Astrocyte (in vitro differentiated cells and primary cell): ENCODE data around the gene CTRB2. TPM values are rescaled to one million over a fixed set of nuclear protein-coding genes. Genes with fewer than 3 reads are reported as not detected.

Experiments
- DNase-seq: peaks from one replicate; pipeline ENCODE4 v3.0.0-alpha.2; 2010; ENCODE audit warnings: low read depth
- FAIRE-seq: peaks from 2 replicates; lab custom pipeline; 2011; peaks lifted over from hg19 to GRCh38; lab: Jason Lieb, UNC
- H2AFZ ChIP-seq: 2 replicates; pipeline ENCODE4 v1.6.0; 2012; ENCODE audit warnings: low read depth, low read length, inconsistent platforms
- H3K27ac ChIP-seq: 2 replicates; pipeline ENCODE4 v1.5.1; 2011; ENCODE audit warnings: low read depth, low read length, inconsistent platforms
- H3K27me3 ChIP-seq: 2 replicates; pipeline ENCODE4 v1.6.0; 2011; ENCODE audit warnings: low read length, inconsistent platforms; ENCODE audit not compliant: insufficient read depth
- H3K36me3 ChIP-seq: 2 replicates; pipeline ENCODE4 v1.5.1; 2011; ENCODE audit warnings: low read length, inconsistent platforms; ENCODE audit not compliant: insufficient read depth
- H3K4me1 ChIP-seq: 2 replicates; pipeline ENCODE4 v1.5.1; 2011; ENCODE audit warnings: low read length, inconsistent platforms; ENCODE audit not compliant: insufficient read depth
- H3K4me2 ChIP-seq: 2 replicates; pipeline ENCODE4 v1.6.0; 2012; ENCODE audit warnings: low read length, inconsistent platforms
- H3K4me3 ChIP-seq: 2 replicates; pipeline ENCODE4 v1.5.1; 2011; ENCODE audit warnings: low read depth, mild to moderate bottlenecking, low read length, inconsistent platforms; ENCODE audit not compliant: insufficient read depth
- H3K79me2 ChIP-seq: 2 replicates; pipeline ENCODE4 v1.6.0; 2012; ENCODE audit warnings: mild to moderate bottlenecking, low read length, inconsistent platforms; ENCODE audit not compliant: insufficient read depth
- H3K9ac ChIP-seq: 2 replicates; pipeline ENCODE4 v1.6.0; 2012; ENCODE audit warnings: mild to moderate bottlenecking, low read length, inconsistent platforms
- H3K9me3 ChIP-seq: 2 replicates; pipeline ENCODE4 v1.5.1; 2012; ENCODE audit warnings: low read depth, mild to moderate bottlenecking, low read length, inconsistent platforms; ENCODE audit not compliant: insufficient read depth
- H4K20me1 ChIP-seq: 2 replicates; pipeline ENCODE4 v1.6.0; 2012; ENCODE audit warnings: low read length, inconsistent platforms; ENCODE audit not compliant: insufficient read depth
- H3K27ac Mint-ChIP-seq: one replicate; pipeline ENCODE4 v1.8.0; 2021; ENCODE audit warnings: mild to moderate bottlenecking, mixed read lengths; ENCODE audit not compliant: unreplicated experiment
- H3K27me3 Mint-ChIP-seq: one replicate; pipeline ENCODE4 v1.8.0; 2021; ENCODE audit warnings: low read depth, mixed read lengths; ENCODE audit not compliant: unreplicated experiment
- H3K36me3 Mint-ChIP-seq: one replicate; pipeline ENCODE4 v1.8.0; 2021; ENCODE audit warnings: low read depth, mixed read lengths; ENCODE audit not compliant: unreplicated experiment
- H3K4me1 Mint-ChIP-seq: one replicate; pipeline ENCODE4 v1.8.0; 2021; ENCODE audit warnings: low read depth, mixed read lengths; ENCODE audit not compliant: unreplicated experiment
- H3K4me3 Mint-ChIP-seq: one replicate; pipeline ENCODE4 v1.8.0; 2021; ENCODE audit warnings: mild to moderate bottlenecking, moderate library complexity, mixed read lengths; ENCODE audit not compliant: unreplicated experiment
- H3K9me3 Mint-ChIP-seq: one replicate; pipeline ENCODE4 v1.8.0; 2021; ENCODE audit warnings: mild to moderate bottlenecking, mixed read lengths; ENCODE audit not compliant: unreplicated experiment
- CTCF ChIP-seq: IDR thresholded peaks from 2 replicates; pipeline ENCODE4 v1.5.1; 2011; ENCODE audit warnings: low read depth, mild to moderate bottlenecking, inconsistent platforms, low read length, moderate library complexity; ENCODE audit not compliant: insufficient read depth
- EZH2 ChIP-seq: IDR thresholded peaks from 2 replicates; pipeline ENCODE4 v1.6.1; 2012; ENCODE audit warnings: mild to moderate bottlenecking, low read length, inconsistent platforms; ENCODE audit not compliant: insufficient read depth
- total RNA-seq: library from RNA; stranded (reverse); gene quantifications from 2 replicates; pipeline ENCODE4 v1.2.1, GENCODE V29; 2021

CTRB2 gene
- total RNA-seq, 1 donor from 2014 or later, result 0.43 TPM

GRCh38 chr16:75222271-75222783, 15.4 kb upstream of the CTRB2 start:
- no peaks in the 10 kb centered on the region for H3K9me3 ChIP-seq
- Mint-ChIP-seq H3K4me3 (no peak overlapping the region), H3K27me3 (peaks cover 4% of the 10 kb centered on the region), H3K36me3 (peaks cover 4% of the 10 kb centered on the region), H3K4me1 (peaks cover 6% of the 10 kb centered on the region), H3K27ac (peak overlapping the region; percentile 85), H3K9me3 (no peaks in the 10 kb centered on the region)
- H3K27me3 ChIP-seq, result no peaks in the 10 kb centered on the region
- H3K4me1 ChIP-seq, result no peaks in the 10 kb centered on the region
- H3K4me3 ChIP-seq, result no peak overlapping the region
- H2AFZ ChIP-seq, result no peak overlapping the region
- no peaks in the 10 kb centered on the region for H3K36me3 ChIP-seq
- no peak overlapping the region for H3K9ac ChIP-seq
- H3K4me2 ChIP-seq, result no peak overlapping the region
- H3K79me2 ChIP-seq, result no peaks in the 10 kb centered on the region
- H3K27ac ChIP-seq, result no peak overlapping the region
- DNase-seq (no peak), FAIRE-seq (no peak)
- H4K20me1 ChIP-seq, result peaks cover 15% of the 10 kb centered on the region
- TF ChIP-seq EZH2, result no peak
- TF ChIP-seq CTCF, result no peak

- no peak for FAIRE-seq
- H3K9me3 ChIP-seq, result no peaks in the 10 kb centered on the region
- H3K4me3 ChIP-seq, result no peak overlapping the region
- H3K36me3 Mint-ChIP-seq, result peaks cover 4% of the 10 kb centered on the region
- TF ChIP-seq EZH2 (no peak), CTCF (no peak)
- H3K4me1 Mint-ChIP-seq, result peaks cover 2% of the 10 kb centered on the region
- H3K79me2 ChIP-seq, result no peaks in the 10 kb centered on the region
- no peaks in the 10 kb centered on the region for H3K4me1 ChIP-seq
- H3K27me3 Mint-ChIP-seq, result peaks cover 4% of the 10 kb centered on the region
- H3K27ac ChIP-seq, result no peak overlapping the region
- H3K9me3 Mint-ChIP-seq, result no peaks in the 10 kb centered on the region
- no peak overlapping the region for H2AFZ ChIP-seq
- no peaks in the 10 kb centered on the region for H3K27me3 ChIP-seq
- no peak overlapping the region for H3K4me2 ChIP-seq
- no peak for DNase-seq
- H3K27ac Mint-ChIP-seq, result peak overlapping the region; percentile 47
- H3K9ac ChIP-seq, result no peak overlapping the region
- H4K20me1 ChIP-seq, result peaks cover 1% of the 10 kb centered on the region
- H3K36me3 ChIP-seq, result no peaks in the 10 kb centered on the region
- no peak overlapping the region for H3K4me3 Mint-ChIP-seq
Measured at GRCh38 chr16:75219838-75220237, 12.9 kb upstream of the CTRB2 start.

DNA sequence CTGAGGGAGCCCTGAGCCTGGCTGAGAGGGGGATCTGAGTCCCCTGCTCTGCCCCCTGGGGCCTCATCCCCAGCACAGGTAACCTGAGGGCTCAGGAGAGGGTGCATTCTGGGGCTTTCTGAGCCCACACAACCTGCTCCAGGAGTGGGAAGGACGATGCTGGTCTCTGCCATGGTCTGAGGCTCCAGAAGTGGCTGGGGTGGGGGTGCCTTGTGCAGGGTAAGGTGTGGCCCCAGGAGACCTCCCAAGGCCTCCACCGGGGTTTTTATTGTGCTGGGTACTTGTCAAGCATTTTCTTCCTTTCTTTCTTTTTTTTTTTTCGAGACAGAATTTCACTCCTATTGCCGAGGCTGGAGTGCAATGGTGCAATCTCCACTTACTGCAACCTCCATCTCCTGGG, 12.1 kb upstream of the CTRB2 start:
- H3K9ac ChIP-seq, result no peak overlapping the region

More for the DNA sequence above, 12.1 kb upstream of the CTRB2 start:
- Histone ChIP-seq H3K9me3 (no peaks in the 10 kb centered on the region), H3K4me1 (no peaks in the 10 kb centered on the region), H3K27me3 (no peaks in the 10 kb centered on the region), H3K4me2 (no peak overlapping the region), H3K79me2 (no peaks in the 10 kb centered on the region), H3K27ac (no peak overlapping the region), H4K20me1 (no peaks in the 10 kb centered on the region), H2AFZ (no peak overlapping the region), H3K4me3 (no peak overlapping the region), H3K36me3 (no peaks in the 10 kb centered on the region)
- FAIRE-seq (no peak), DNase-seq (no peak)
- H3K4me1 Mint-ChIP-seq, result peaks cover 2% of the 10 kb centered on the region
- peak overlapping the region; percentile 34 for H3K27ac Mint-ChIP-seq
- H3K4me3 Mint-ChIP-seq, result no peak overlapping the region
- H3K36me3 Mint-ChIP-seq, result peaks cover 4% of the 10 kb centered on the region
- H3K27me3 Mint-ChIP-seq, result peaks cover 4% of the 10 kb centered on the region
- no peak for TF ChIP-seq CTCF
- TF ChIP-seq EZH2, result no peak
- H3K9me3 Mint-ChIP-seq, result no peaks in the 10 kb centered on the region
